ENCODE results near the gene CYS1.

The CYS1 gene

GRCh38 chr2:10073706-10074105 lies 6.5 kb downstream of the CYS1 start:
- DNase-seq (ENCODE audit: low read depth in 2 of 2), result no peak
- no peak for TF ChIP-seq CTCF (IDR thresholded peaks at IDR 0.05; ENCODE audit: low read depth, low read length)
- H3K4me3 ChIP-seq (replicated peaks in 1 of 2; ENCODE audit: low read depth in 2 of 2, low read length in 2 of 2), result no peak overlapping the region

GRCh38 chr2:10072656-10073480 lies 7.3 kb downstream of the CYS1 start:
- no peak overlapping the region for H3K4me3 ChIP-seq (replicated peaks in 1 of 2; ENCODE audit: low read depth in 2 of 2, low read length in 2 of 2)
- TF ChIP-seq CTCF (IDR thresholded peaks at IDR 0.05; ENCODE audit: low read depth, low read length), result peak; percentile 91
- DNase-seq (ENCODE audit: low read depth in 2 of 2), result peak; percentile 90 to 92

- DNase-seq (ENCODE audit: low read depth in 2 of 2), result no peak
- H3K4me3 ChIP-seq (replicated peaks in 1 of 2; ENCODE audit: low read depth in 2 of 2, low read length in 2 of 2), result no peak overlapping the region
- TF ChIP-seq CTCF (IDR thresholded peaks at IDR 0.05; ENCODE audit: low read depth, low read length), result no peak
Observed at GRCh38 chr2:10071595-10071994, 8.6 kb downstream of the CYS1 start.

- H3K4me3 ChIP-seq (replicated peaks in 1 of 2; ENCODE audit: low read depth in 2 of 2, low read length in 2 of 2), result no peak overlapping the region
- DNase-seq (ENCODE audit: low read depth in 2 of 2), result no peak
- no peak for TF ChIP-seq CTCF (IDR thresholded peaks at IDR 0.05; ENCODE audit: low read depth, low read length)
Observed at GRCh38 chr2:10071176-10071575, 9.0 kb downstream of the CYS1 start.

- no peak for TF ChIP-seq CTCF (IDR thresholded peaks at IDR 0.05; ENCODE audit: low read depth, low read length)
- DNase-seq (ENCODE audit: low read depth in 2 of 2), result no peak
- no peak overlapping the region for H3K4me3 ChIP-seq (replicated peaks in 1 of 2; ENCODE audit: low read depth in 2 of 2, low read length in 2 of 2)
Observed at GRCh38 chr2:10067881-10068280, 12.3 kb downstream of the CYS1 start.

- DNase-seq (ENCODE audit: low read depth in 2 of 2), result no peak
- TF ChIP-seq CTCF (IDR thresholded peaks at IDR 0.05; ENCODE audit: low read depth, low read length), result no peak
- H3K4me3 ChIP-seq (replicated peaks in 1 of 2; ENCODE audit: low read depth in 2 of 2, low read length in 2 of 2), result no peak overlapping the region
Observed at GRCh38 chr2:10067330-10067729, 12.9 kb downstream of the CYS1 start.

- no peak overlapping the region for H3K4me3 ChIP-seq (replicated peaks in 1 of 2; ENCODE audit: low read depth in 2 of 2, low read length in 2 of 2)
- DNase-seq (ENCODE audit: low read depth in 2 of 2), result no peak
- no peak for TF ChIP-seq CTCF (IDR thresholded peaks at IDR 0.05; ENCODE audit: low read depth, low read length)
Observed at GRCh38 chr2:10065773-10066055, 14.5 kb downstream of the CYS1 start.

Data from cardiac fibroblast (primary cell).